HG02884 (cell line): Measurements from ENCODE around the gene CFAP119.

Source experiments
- ATAC-seq: cut with Tn5 transposase; IDR thresholded peaks from one replicate; pipeline ENCODE4 v1.9.1; 2021; ENCODE audit warnings: mild to moderate bottlenecking, moderate library complexity; ENCODE audit not compliant: unreplicated experiment

Gene CFAP119

DNA sequence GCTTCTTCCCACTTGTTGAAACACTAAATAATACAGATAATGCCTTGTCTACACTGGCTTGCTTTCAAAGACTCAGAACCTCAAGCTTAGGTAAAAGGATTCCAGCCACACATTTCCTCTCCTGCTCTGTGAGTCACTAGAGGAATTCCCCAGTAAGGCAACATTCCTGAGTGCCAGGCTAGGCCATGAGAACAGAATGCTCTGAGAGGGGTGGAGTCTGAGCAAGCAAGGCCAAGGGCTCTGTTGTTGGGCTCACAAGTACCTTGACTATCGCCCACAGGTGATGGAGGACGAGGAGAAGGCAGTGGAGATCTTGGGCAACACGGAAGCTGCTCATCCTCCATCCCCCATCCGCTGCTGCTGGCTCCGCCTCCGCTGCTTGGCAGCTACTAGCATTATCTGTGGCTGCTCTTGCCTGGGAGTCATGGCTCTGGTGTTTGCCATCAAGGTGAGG lies 20.4 kb downstream of the CFAP119 start:
- ATAC-seq, result no peak

DNA sequence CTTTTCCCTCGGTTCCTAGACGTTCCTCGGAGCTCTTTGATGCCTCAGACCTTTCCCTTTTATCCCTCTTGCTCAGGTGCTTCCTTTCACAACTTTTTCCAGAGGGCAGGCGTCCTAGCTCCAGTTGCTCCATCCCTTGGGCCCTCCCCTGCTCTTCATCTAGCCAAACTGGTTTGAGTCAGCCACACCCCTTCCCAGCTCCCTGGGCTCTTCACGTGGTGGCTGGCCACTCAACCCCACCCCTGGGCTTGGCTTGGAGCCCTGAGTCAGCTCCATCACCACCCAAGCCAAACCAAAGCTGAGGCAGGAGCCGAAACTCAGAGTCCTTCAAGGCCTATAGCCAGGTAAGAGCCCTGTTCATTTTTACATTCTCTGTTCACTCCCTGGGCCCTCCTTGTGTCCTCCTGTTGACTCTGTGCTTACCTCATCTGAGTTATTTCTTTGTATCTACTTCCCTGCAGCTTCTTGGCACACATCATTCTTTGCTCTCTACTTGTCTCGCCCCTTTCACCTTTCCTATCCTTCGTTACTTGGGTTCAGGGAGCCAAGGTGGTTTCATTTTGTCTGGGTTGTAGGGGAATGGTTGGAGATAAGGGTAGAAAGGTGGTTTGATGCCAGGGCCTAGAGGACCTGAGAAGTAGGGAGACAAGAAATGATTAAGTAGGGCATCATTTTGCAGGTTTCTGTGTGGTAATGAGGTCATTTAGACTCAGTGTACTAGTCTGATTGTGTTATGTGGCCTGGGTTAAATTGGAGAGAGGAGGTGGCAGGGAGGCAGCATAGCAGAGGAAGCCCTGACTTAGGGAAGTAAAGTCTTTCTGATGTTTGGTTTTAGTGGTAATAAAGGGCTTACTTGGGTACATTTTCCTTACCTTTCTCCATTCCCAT lies 21.3 kb downstream of the CFAP119 start:
- ATAC-seq, result no peak

DNA sequence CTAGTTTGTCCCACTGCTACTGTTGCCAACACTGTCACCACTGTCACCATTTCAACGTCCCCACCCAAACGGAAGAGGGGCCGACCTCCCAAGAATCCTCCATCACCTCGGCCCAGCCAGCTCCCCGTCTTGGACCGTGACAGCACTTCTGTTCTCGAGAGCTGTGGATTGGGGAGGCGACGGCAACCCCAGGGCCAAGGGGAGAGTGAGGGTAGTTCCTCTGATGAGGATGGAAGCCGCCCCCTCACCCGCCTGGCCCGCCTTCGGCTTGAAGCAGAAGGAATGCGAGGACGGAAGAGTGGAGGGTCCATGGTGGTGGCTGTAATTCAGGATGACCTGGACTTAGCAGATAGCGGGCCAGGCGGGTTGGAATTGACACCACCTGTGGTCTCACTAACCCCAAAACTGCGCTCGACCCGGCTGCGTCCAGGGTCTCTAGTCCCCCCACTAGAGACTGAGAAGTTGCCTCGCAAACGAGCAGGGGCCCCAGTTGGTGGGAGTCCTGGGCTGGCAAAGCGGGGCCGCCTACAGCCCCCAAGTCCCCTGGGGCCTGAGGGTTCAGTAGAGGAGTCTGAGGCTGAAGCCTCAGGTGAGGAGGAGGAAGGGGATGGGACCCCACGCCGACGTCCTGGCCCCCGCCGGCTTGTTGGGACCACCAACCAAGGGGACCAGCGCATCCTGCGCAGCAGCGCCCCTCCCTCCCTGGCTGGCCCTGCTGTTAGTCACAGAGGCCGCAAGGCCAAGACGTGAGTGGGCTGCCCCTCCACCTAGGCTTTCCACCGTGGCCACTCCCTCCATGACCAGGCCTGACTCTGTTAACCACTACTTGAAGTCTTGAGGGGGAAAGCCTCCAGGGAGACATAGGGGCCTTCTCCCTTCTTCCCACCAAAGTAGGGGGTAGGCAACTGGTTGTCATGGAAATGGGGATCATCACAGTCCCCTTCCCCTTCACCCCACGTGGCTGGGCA lies 22.6 kb downstream of the CFAP119 start:
- no peak for ATAC-seq

DNA sequence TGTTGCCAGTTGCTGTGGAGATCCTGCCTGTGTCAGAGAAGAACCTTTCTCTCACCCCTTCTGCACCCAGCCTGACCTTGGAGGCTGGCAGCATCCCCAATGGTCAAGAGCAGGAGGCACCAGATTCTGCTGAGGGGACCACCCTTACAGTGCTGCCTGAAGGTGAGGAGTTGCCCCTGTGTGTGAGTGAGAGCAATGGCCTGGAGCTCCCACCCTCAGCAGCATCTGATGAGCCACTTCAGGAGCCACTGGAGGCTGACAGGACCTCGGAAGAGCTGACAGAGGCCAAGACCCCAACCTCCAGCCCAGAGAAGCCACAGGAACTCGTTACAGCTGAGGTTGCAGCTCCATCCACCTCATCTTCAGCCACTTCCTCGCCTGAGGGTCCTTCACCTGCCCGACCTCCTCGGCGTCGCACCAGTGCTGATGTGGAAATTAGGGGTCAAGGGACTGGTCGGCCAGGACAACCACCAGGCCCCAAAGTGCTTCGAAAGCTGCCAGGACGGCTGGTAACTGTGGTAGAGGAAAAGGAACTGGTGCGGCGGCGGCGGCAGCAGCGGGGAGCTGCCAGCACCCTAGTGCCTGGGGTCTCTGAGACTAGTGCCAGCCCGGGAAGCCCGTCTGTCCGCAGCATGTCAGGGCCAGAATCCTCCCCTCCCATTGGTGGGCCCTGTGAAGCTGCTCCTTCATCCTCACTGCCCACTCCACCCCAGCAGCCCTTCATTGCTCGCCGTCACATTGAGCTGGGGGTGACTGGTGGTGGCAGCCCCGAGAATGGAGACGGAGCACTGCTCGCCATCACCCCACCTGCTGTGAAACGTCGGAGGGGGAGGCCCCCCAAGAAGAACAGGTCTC lies 23.8 kb downstream of the CFAP119 start:
- ATAC-seq, result no peak

DNA sequence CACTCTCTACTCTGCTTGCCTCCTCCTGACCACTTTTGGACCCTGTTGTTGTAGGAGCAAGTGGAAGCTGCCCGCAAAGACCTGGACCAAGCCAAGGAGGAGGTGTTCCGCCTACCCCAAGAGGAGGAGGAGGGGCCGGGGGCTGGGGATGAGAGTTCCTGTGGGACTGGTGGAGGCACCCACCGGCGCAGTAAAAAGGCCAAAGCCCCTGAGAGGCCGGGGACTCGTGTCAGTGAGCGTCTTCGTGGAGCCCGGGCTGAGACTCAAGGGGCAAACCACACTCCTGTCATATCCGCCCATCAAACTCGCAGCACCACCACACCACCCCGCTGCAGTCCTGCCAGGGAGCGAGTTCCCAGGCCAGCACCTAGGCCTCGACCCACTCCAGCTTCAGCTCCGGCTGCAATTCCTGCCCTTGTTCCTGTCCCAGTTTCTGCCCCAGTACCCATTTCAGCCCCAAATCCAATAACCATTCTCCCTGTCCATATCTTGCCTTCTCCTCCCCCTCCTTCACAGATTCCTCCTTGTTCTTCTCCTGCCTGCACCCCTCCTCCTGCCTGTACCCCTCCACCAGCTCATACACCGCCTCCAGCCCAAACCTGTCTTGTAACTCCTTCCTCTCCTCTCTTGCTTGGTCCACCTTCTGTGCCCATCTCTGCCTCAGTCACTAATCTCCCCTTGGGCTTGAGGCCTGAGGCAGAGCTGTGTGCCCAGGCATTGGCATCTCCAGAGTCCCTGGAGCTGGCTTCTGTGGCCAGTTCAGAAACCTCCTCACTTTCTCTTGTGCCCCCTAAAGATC lies 24.7 kb downstream of the CFAP119 start:
- no peak for ATAC-seq

DNA sequence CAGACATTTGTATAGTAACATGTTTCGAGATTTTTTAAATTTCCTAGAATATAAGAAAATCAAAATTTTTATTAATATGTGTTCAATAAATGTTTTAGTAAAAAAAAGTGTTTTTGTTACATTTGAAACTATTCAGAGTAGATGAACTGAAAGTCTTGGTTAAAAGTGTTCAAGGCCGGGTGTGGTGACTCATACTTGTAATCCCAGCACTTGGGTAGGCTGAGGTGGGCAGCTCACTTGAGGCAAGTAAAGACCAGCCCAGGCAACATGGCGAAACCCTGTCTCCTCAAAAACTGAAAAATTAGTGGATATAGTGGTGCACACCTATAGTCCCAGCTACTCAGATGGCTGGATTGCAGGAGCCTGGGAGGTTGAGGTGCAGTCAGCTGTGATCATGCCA lies 30.5 kb downstream of the CFAP119 start:
- no peak for ATAC-seq

DNA sequence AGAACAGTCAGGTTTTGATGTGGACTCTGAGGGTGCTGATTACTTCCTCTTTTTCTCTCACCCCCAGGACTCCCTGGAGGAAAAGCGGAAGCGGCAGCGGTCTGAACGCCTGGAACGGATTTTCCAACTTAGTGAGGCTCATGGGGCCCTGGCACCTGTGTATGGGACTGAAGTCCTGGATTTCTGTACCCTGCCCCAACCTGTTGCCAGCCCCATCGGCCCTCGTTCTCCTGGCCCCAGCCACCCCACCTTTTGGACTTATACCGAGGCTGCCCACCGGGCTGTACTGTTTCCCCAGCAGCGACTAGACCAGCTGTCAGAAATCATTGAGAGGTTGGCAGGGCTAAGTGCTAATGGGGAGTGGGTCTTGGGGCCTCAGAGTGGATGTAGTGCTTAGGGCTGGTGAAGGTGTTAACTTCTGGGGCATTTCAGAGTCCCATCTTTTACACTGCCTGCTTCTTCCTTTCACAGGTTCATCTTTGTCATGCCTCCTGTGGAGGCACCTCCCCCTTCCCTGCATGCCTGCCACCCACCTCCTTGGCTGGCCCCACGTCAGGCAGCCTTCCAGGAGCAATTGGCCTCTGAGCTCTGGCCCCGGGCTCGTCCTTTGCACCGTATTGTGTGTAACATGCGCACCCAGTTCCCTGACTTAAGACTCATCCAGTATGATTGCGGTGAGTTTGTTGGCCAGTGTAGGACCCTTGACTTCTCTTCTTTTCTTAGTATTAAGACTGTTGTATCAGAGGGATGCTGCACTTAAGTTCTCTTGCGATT lies 32.8 kb downstream of the CFAP119 start:
- ATAC-seq, result no peak

DNA sequence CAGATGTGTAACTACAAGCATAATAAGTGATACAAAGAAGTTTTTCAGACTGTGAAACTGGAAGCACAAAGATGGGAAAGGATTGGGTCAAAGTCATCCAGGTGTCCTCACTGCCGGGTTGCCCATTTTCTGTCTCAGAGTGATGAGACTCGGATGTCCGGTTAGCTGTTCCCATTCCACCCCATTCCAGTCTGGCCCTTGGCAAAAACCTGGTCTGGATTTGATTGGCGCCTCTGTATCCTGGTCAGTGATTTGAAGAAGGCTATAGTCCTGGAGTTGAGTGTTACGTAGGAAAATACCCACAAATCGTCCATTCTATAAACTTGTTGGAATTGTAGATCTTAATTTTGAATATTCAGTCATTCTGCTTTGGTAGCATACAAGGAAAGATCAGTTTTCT lies 33.5 kb downstream of the CFAP119 start:
- no peak for ATAC-seq

DNA sequence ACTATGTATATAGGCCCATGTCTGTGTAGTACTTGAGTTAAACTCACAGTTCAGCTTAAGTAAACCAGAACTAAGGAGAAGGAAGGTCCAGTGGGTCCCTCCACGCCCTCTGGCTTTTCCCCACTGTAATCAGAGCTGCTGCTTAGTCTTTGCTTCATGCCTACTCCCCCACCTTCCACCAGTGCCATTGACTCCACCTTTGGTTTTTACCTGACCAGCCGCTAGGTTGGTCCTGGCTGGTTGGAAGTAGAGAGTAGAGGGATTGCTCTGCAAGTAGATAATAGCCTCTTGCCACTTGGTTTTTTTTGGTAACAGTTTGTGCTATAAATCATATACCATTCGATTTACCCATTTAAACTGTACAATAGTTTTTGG lies 36.5 kb downstream of the CFAP119 start:
- ATAC-seq, result no peak

DNA sequence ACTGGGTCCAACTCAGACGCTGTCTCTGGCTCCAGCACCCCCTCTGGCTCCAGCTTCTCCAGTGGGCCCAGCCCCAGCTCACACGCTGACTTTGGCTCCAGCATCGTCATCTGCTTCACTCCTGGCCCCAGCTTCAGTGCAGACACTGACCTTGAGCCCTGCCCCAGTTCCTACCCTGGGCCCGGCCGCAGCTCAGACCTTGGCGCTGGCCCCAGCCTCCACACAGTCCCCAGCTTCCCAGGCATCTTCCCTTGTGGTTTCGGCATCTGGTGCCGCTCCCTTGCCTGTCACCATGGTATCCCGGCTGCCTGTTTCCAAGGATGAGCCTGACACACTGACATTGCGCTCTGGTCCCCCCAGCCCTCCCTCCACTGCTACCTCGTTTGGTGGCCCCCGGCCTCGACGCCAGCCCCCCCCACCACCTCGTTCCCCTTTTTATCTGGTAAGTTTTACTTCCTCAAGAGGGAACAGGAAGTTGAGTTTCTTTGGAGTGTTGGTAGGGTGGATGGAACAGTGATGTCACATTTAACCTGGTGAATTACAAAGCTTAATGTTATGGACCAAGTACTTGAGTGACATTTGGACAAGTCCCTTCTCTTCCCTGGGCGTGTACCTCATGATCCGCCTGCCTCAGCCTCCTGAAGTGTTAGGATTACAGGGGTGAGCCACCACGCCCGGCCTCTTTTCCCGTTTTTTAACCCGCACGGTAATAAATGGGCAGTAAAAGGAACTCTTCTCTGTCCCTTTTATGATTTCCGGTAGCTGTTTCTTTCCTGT lies 37.0 kb downstream of the CFAP119 start:
- ATAC-seq, result no peak

DNA sequence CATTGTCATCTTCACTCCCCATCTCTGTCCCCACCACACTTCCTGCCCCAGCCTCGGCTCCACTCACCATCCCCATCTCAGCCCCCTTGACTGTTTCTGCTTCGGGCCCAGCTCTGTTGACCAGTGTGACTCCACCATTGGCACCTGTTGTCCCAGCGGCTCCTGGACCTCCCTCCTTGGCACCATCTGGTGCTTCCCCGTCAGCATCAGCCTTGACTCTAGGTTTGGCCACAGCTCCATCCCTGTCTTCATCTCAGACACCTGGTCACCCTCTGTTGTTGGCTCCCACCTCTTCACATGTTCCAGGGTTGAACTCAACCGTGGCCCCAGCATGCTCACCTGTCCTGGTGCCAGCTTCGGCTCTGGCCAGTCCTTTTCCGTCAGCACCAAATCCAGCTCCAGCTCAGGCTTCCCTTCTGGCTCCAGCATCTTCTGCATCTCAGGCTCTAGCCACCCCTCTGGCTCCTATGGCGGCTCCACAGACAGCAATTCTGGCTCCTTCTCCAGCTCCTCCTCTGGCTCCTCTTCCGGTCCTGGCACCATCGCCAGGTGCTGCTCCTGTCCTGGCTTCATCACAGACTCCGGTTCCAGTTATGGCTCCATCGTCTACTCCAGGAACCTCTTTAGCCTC lies 38.0 kb downstream of the CFAP119 start:
- no peak for ATAC-seq

DNA sequence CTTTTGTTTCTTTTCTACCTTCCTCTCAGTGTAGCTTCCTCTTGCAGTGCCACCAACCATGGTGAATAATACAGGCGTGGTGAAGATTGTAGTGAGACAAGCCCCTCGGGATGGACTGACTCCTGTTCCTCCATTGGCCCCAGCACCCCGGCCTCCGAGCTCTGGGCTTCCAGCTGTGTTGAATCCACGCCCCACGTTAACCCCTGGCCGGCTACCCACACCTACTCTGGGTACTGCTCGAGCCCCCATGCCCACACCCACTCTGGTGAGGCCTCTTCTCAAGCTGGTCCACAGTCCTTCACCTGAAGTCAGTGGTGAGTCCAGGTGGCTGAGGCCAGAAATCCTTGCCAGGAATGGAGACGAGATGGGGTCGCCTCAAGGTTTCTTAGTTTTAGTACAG lies 38.9 kb downstream of the CFAP119 start:
- ATAC-seq, result no peak

DNA sequence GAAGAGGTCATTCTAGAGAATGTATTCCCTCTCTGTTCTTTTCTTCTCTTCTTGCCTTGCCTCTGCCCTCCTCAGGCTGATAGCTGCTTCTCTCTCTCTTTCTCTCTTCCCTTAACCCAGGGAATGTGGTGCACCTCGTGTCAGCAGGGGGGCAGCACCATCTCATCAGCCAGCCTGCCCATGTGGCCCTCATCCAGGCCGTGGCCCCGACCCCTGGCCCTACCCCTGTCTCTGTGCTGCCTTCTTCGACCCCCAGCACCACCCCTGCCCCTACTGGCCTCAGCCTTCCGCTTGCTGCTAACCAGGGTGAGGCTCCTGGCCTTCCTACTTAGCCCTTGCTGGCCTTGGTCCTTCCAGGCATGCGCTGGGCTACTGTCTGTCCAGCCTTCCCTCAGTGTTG lies 39.4 kb downstream of the CFAP119 start:
- ATAC-seq, result no peak

DNA sequence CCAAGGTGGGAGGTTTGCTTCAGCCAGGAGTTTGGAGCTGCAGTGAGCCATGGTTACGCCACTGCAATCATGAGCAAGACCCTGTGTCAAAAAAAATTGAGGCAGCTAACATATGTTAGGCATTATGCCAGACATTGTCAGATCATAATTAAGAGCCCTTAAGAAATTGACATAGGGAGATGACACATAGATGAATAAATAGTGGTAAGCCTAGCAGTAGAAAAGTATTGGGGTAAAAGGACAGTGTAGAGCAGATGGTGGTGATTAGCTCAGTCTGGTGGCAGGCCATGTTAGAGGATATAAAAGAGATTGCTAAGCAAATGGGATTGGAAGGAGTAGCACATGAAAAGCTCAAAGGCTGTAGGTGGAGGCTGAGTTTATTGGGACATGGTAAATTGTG lies 40.3 kb downstream of the CFAP119 start:
- no peak for ATAC-seq

DNA sequence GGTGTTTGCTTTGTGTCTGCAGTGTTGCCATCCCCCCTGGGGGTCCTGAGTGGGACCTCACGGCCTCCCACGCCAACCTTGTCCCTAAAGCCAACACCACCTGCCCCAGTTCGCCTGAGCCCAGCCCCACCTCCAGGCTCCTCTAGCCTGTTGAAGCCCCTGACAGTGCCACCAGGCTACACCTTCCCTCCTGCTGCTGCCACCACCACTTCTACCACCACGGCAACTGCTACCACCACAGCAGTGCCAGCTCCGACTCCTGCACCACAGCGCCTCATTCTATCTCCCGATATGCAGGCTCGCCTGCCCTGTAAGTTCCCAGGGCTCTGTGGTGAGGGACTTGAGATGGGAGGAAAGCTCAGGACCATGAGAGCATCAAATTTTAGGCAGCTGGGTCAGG lies 40.7 kb downstream of the CFAP119 start:
- ATAC-seq, result no peak

DNA sequence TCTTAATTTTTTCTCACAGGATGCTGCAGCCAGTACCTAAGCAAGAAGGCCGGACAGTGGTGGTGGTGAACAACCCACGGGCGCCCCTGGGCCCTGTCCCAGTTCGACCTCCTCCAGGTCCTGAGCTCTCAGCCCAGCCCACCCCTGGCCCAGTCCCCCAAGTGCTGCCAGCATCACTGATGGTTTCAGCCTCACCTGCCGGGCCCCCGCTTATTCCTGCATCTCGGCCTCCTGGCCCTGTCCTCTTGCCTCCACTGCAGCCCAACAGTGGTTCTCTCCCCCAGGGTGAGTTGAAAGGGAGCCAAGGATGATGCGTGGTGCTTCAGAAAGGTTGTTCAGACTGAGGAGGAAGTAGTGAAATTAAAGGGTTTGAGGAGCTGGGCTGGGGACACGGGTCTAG lies 41.2 kb downstream of the CFAP119 start:
- no peak for ATAC-seq

DNA sequence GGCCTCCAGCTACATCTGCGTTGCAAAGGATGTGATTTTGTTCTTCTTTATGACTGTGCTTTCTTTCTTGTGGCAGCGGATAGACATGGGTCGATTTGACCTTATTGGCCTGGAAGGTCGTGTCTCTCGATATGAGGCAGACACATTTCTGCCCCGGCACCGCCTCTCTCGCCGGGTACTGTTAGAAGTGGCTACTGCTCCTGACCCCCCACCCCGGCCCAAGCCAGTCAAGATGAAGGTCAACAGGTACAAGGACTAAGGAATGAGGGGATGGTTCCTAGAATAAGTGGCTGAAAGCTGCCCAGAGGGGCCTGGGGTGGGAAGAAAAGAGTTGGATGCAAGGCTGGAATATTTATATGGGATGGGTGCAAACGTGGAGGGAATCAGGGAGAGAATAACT lies 41.8 kb downstream of the CFAP119 start:
- no peak for ATAC-seq
